Measurements from ENCODE around the gene PRKD1.
A peak's percentile ranks its signal among the peaks of the same experiment; 100 is the strongest.
"Not testable (repeated sequence)": the region's sequence is repeated elsewhere in the genome, so short reads cannot be mapped to it uniquely, and the experiment has no call there.

PRKD1 gene

DNA sequence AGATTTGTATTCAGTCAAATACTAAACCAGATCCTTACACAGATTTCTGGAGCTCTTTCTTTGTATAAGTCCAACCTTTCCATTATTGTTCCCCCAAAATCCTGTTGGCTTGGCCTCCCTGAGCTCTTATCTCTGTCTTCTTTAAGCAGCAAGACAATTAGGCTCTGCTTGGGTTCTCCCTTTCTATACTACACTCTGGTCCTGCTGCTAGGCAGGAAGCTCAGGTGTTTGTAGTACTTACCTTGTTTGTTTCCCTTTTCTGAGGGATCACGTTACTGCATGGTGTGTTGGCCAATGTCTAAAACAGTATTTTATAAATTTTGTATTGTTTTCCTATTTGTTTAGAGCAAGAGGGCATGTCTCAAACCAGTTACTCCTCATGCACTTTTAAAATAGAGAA, 192.9 kb downstream of the PRKD1 start:
- DNase-seq: no peak

DNA sequence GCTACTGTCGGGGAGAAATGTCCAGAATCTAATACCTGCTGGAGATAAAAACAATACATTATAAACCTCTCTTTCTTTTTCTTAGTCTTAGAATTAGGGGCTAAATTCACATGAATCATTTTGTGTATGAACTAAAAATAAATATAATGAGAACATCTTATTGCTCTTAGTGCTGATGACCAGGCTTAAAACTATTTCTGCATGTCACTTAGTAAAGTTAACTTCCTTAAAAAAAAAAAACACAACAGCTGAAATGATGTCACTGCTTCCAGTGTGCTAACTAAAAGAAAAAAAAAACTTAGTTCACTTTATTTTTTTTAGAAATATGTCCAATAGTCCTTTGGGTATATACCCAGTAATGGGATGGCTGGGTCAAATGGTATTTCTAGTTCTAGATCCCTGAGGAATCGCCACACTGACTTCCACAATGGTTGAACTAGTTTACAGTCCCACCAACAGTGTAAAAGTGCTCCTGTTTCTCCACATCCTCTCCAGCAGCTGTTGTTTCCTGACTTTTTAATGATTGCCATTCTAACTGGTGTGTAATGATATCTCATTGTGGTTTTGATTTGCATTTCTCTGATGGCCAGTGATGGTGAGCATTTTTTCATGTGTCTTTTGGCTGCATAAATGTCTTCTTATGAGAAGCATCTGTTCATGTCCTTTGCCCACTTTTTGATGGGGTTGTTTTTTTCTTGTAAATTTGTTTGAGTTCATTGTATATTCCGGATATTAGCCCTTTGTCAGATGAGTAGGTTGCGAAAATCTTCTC, 200.9 kb downstream of the PRKD1 start:
- DNase-seq: not testable (repeated sequence)

DNA sequence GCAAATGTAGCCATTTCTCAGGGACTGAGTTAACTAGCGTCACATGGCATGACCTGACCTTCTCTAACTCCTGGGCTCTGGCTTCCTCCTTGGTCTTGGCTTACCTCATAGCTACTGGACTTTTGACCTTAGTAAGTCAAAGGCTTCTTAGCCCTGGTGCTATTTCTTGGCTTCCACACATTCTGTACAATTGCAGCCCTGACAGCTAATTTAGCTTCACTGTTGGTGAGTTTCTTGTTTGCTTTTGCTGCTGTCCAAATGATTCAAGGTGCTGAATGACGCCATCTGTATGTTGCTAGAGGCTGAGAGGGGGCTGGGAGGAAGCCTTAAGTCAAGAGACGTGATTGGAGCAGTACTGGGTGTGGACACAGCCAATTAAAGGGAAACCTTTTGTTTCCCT, 202.7 kb downstream of the PRKD1 start:
- DNase-seq: no peak

DNA sequence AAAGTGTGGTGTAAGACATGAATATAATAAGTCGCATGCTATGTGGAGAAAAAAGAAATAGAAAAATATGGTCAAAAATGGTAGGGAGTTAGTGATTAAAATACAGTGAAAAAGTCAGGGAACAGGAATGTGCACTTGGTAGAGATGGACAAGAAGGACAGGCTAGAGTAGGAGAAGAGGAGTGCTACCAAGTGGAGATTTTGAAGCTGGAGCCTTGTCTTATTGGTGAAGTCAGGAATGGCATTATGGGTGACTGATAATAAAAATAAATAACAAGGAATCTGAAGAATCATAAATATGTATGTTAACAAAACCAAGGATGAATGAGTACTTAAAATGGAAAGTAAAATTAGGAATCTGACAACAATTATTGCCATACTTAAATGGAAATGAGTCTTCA, 204.8 kb downstream of the PRKD1 start:
- no peak for DNase-seq

DNA sequence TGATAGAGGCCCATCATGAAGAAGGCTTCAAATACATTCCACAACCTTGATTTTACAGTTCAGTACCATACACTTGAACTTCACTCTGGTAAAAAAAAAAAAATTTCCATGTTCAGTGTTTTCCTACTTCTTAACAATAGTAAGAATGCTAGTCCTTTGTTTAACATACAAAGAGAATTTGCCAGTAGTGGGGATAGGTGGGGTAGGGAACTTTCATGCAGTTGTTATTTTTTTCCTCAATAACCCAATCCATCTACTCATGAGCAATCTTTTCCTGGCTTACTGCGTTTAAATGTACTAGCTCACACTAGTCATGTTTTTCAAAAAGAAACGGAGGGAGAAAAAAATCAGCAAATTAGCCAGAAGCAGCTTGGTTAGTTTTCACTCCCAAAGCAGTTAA, 206.1 kb downstream of the PRKD1 start:
- no peak for DNase-seq

DNA sequence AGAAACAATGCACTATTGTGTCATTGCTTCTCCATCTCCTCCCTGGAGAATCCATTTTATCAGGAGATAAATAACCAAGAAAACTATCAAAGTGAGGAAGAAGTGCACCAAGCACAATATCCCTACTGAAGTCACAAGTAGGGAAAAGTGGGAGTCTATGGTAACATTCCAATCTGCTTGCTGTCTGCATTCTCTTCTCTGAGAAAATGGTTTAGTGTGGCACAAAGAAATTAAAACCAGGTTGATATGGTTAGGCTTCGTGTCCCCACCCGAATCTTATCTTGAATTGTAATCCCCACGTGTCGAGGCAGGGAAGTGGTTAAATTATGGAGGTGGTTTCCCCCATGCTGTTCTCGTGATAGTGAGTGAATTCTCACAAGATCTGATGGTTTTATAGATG, 209.7 kb downstream of the PRKD1 start:
- DNase-seq: no peak

DNA sequence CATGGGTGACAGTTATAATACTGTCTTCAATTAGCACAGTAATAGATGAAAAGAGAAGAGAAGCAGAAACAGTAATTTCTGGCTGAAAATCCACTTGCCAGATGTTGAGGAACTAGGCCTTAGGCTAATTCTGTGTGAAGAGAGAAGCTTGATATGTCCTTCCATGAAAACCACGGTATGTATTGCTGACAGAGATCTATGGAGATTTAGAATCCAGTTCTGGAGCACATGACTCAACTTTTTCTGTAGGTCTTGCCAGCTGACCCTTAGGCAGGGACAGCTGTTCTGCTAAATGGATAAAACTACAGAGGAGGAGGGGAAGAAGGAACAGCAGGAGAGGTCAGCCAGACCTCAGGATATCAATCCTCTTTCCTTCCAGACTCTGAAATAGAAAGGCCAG, 211.5 kb downstream of the PRKD1 start:
- no peak for DNase-seq

DNA sequence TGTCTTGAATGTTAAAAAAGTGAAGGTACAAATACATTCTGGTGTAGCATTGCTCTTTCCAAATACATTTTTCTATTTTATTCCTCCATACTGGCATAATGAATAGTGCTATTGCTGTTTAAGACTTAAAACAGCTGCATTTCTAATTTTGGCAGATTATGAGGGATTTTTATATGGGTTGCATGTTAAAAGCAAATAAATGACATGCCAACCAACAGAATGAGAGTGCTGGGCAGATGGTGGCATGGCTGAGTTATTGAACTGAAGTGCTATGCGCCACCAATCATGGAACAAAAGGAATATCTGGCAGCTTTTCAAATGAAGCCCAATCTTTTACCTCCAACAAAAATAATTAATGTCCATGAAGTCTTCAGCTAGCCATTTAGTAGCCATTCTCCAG, 215.0 kb downstream of the PRKD1 start:
- DNase-seq: no peak

DNA sequence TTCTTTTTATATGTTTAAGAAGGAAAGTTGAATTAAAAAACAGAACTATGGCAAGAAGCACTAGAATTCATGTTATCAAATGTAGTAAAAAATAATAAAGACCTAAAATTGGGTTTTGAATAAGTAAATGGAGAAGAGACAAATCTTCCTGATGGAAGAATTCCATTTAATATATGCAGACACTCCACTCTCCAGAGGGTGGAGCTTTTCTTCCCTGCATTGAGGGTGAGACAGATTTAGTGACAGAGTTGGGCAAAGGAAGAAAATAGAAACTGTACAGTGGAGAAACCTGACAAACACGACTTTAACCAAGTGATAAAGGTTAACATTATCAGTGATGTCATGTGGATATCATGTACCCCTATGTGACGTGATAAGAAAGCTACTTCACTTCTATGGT, 217.6 kb downstream of the PRKD1 start:
- no peak for DNase-seq

DNA sequence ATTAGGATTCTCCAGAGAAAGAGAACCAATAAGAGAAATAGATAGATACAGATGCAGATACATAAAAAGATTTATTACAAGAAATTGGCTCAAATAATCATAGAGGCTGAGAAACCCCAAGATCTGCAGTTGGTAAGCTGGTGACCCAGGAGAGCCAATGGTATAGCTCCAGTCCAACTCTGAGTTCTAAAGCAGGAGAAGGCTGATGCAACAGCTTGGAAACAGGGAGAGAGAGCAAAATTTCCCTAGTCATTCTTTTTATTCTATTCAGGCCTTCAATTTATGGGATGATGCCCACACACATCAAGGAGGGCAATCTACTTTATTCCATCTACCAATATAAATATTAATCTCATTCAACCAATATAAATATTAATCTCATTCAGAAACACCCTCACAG, 218.2 kb downstream of the PRKD1 start:
- DNase-seq: peak in 1 of 2 experiments; percentile 8

DNA sequence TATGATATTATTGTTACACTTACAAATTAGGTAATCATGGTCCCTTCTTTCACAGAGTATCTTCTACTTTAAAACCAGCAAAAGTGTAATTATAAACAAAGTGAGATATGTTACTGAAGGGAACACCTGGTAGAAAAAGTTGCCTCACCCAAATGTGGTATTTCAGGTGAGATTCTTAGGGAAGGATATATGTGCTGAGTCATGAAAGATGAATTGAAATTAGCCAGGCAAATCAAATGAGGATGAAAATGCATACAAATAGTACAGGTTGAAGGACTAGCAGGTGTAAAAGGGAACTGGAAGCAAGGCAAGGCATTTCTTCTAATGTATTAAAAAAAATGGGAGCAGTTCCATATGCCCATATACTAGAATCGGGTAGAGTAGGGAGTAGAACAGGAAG, 220.9 kb downstream of the PRKD1 start:
- DNase-seq: no peak

DNA sequence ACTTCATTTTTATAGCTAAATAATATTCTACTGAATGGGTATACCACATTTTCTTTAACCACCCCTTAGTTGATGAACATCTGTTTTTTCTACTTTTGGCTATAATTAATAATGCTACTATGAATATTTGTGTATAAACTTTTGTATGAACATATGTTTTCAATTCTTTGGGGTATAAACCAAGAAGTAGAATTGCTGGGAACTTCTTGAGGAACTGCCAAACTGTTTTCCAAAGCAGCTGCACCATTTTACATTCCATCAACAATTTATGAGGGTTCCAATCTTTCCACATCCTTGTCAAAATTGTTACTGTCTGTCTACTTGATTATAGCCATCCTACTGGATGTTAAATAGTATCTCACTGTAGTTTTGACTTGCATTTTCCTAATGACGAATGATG, 221.8 kb downstream of the PRKD1 start:
- DNase-seq: no peak

DNA sequence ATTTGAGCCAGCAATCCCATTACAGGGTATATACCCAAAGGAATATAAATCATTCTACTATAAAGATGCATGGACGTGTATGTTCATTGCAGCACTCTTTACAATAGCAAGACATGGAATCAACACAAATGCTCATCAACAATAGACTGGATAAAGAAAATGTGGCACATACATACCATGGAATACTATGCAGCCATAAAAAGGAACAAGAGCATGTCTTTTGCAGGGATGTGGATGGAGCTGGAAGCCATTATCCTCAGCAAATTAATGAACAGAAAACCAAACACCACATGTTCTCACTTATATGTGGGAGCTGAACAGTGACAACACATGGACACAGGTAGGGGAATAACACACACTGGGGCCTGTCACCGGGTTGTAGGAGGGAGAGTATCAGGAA, 238.1 kb downstream of the PRKD1 start:
- not testable (repeated sequence) for DNase-seq

DNA sequence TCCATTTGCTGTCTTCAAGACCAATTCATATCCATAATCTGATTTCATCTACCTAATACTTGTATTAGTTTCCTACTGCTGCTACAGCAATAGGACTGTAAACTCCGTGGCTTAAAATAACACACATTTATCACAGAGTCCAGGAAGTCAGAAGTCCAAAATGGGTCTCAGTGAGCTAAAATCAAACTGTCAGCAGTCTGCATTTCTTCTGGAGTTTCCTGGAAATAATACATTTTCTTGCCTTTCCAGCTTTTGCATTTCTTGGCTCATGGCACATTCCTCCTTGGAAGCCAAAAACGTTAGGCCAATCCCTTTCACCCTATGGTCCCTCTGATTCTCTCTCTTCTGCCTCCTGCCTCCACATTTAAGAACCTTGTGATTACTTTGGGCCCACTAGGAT, 239.8 kb downstream of the PRKD1 start:
- DNase-seq: no peak

DNA sequence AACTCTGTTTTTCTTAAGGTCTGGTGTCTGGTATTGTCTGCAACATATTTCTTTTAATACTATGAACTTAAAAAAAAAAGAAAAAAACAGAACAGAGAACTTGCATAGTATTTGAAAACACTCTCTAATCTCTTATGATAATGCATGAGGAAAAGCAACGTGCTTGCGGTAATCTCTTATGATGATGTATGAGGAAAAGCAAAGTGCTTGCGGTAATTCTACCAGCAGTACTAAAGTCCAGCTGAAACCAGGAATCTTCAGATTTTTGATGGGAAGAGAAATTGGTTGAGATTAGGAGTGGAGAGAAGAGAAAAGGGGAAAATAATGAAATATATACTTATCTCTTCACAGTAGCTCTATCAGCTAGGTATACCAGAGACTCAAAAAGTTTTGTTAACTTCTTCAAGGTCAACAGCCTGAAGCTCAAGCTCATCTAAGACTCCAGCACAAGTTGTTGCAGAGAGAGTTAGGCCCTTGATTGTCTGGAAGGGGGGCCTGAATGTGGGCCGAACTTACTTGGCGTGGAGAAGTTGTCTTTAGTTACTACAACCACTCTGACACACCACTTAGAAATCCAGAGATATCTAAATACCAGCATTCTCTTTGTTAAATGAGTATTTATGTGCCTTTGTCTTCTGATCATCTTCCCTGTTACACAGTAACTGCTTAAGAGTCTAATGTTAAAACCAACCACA, 240.4 kb downstream of the PRKD1 start:
- DNase-seq: no peak

DNA sequence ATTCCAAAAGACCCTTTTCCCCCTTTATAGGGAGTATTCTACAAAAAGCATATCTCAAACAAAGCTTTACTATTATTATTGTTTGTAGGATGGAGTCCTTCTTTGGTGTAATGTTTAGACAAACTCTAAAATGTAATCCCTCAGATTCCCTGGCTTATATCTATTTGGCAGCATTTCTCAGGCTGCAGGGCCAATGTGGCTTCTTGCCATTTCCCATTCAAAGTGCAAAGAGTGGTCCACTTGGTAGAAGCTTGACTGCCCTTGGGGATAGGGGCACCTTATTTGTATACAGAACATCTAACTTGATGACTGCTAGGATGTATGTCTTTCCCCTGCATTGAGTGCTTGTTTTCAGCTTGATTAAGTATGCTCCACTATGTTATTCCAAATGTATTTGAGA, 242.7 kb downstream of the PRKD1 start:
- no peak for DNase-seq

DNA sequence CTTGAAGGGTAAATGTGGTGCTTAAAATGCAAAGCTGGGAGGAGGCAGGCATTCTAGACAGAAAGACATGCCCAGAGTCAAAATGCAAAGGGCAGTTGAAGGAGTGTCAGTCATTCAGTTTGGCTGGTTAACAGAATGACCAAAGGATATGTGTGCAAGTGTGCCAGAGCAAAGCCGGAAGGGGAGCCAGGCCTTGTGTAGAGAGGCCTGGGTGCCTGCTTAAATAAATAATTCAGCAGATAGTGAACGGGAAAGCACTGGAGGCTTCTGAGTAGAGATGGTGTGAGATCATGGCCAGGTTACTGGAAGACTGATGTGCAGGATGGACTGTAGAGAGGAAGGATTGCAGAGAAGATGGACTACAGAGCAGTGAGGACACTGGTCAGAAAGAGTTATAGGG, 244.9 kb downstream of the PRKD1 start:
- no peak for DNase-seq

DNA sequence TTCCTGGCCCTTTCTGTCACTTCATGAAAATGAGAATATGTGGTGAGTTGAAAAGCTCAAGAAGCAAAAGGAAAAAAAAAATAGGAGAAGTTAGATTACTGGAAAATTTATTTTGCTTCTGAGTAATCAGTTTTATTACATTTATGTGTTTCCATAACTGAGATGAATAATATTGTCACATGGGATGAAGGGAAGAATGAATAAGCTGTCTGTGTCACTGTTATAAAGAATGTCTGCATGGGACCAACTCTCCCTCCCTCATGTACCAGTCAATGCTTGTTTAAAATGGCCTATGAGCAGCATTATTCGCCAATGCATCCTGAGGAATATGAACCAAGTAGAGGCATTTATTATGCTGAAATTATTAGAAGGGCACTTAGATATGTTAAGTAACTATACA, 246.3 kb downstream of the PRKD1 start:
- DNase-seq: no peak

DNA sequence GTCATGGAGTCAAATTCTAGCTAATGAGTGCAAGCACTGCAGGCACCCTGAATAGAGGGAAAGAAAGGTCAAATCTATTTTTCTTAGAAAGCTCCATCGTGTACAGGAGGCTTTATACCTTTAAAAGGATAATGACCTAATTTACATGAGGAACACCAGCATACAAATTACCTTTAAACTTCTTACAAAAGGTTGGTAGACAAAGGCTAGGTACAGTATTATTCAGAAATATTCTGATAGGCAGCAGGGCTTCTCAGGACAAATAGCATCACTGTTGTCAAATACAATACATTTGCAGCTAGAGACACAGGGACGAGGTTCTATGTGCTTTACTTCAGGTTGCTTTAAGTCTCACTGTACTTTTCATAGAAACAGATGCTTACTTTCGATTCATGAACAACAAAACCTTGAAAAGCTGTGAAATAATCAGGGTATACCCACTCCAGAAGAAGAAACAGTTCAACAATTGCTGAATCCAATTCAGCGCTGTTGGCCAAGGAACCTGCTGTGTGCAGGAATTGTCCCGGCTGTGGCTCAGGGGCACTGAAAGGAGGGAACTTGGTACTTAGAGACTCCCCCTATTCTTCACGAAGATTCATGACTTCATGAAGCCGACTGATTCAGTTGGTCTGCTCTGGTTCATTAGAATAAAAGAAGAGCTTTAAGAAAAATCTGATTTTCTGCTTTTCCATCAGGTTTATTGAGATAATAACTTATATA, 252.9 kb downstream of the PRKD1 start:
- no peak for DNase-seq

DNA sequence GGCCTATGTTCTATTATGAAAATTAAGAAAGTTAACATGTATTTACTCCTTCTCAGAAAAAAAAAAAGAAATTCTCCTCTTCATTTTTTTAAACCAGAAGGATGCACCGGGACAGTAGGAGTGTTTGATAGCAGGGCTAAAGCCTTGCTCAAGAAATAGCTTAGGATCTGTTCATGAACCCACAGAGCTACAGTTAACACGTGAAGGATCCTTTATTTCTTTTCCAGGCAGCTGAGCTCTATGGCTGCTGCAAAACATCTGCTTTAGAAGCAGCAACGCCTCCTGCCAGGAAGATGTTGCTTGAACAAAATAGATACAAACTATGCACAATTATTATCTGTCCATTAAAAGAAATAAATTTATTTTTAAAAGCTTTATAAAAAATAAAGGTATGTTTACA, 254.8 kb downstream of the PRKD1 start:
- no peak for DNase-seq

DNA sequence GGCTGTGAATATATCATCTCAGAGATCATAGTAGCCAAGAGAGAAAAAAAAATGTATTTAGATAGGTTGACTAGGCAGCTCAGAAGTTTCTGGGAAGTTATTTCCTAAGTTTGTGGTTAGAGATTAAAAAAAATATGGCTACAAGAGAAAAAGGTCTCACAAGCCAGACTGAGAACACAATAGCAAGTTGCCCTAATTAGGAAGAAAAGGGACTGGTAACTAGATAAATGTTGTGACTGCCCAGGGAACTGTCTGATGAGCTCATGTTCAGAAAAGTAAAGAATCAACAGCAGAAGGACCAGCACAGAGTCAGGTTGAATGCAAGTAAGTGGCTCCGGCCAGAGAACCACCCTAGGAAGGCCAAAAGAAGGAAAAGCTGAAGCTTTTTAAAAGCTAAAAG, 256.6 kb downstream of the PRKD1 start:
- DNase-seq: no peak

DNA sequence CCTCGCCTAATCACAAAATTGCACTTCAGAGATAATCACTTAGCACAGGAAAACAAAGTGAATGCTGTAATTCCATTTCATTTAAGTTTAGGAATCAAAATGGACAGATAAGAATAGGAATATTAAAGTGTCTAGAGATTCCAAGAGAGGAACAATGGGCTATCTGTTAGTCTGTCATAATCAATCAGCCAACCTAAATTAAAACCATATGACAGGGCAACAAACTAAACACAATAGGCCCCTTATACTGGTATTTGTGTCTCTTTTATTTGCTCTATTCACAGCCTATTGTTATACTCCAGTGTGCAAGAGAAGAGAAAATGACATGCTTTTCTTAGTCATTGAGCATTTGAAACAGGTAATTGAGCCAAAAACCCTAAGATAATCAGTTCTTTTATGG, 259.4 kb downstream of the PRKD1 start:
- peak; percentile 3 to 18 for DNase-seq

DNA sequence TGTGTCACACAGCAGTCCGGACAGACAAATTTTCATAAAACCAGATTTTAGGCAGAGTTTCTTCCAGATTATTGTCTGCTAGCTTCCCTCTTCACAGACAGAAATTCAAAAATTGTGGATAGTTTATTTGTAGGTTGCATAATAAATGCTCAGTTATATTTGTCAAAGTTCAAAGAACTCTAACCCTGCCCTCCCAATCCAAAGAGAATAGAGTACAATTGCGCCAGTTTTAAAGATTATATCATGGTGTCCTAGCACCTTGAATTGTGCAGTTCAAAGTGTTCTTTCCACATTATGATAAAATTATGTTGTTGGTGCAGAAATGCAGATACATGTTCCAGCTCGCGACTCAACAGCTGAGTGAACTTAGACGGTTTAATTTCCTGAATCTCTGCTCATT, 263.1 kb downstream of the PRKD1 start:
- DNase-seq: no peak

DNA sequence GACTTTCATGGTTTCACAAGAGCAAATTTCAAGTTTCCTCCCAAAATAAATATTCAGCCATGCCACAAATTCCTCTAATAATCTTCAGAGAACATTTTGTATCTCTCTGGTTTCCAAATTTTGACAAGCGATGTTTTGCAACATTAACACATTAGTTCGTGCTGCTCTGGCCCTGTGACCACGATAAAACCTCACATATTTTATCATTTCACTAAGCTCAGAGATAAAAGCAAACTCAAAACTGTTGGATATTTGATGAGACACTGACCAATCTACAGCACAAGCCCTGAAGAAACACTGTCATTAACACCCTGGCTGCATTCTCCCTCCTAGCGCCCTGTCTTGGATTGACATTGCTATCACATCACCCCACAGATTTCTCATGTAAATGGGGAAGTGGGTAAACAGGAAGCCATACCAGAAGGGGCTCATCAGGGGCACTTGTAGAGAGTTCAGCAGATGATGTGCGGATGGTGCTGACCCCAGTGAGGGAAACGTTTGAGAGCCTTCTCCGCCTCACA, 264.3 kb downstream of the PRKD1 start:
- DNase-seq: no peak

Measured in NCI-H1930 (cell line).